Esophagus squamous epithelium (tissue), 4 donors: ENCODE data around the gene AAMDC.

Experiments used
- POLR2A ChIP-seq, 4 donors: fragments of 450-650 bp; IDR thresholded peaks; one replicate each; pipeline ENCODE4 v1.6.1; 2017; ENCODE audit warnings: antibody characterized with exemption in 4 of 4, mild to moderate bottlenecking in 4 of 4, moderate library complexity in 3 of 4
- TF ChIP-seq, protein P1 (sequence below), 6 experiments: fragments of 450-650 bp in 4 of 6; fragments of 200-600 bp in 2 of 6; sonication (generic) in 2 of 6; IDR thresholded peaks; one replicate each; pipeline ENCODE4 v1.5.1; 2016 to 2019; ENCODE audit warnings: antibody characterized with exemption in 6 of 6, mild to moderate bottlenecking in 4 of 6, moderate library complexity in 4 of 6

DNA sequence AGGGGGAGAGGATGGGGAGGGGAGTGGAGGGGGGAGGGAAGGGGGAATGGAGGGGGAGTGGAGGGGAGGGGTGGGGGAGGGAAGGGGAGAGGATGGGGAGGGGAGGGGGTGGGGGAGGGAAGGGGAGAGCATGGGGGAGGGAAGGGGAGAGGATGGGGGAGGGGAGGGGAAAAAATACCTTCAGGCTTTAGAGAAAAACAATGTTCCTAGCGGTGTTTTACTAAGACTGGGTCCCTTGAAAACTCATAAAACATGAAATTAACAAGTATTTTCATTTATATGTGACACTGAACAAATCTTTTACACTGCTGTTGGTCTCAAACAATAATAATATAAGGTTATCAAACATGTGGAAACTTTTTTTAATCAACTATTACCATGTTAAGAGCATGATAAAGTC lies 42.8 kb upstream of the AAMDC start:
- no peak for TF ChIP-seq POLR2A (IDR thresholded peaks at IDR 0.05)
- TF ChIP-seq, protein P1, sequence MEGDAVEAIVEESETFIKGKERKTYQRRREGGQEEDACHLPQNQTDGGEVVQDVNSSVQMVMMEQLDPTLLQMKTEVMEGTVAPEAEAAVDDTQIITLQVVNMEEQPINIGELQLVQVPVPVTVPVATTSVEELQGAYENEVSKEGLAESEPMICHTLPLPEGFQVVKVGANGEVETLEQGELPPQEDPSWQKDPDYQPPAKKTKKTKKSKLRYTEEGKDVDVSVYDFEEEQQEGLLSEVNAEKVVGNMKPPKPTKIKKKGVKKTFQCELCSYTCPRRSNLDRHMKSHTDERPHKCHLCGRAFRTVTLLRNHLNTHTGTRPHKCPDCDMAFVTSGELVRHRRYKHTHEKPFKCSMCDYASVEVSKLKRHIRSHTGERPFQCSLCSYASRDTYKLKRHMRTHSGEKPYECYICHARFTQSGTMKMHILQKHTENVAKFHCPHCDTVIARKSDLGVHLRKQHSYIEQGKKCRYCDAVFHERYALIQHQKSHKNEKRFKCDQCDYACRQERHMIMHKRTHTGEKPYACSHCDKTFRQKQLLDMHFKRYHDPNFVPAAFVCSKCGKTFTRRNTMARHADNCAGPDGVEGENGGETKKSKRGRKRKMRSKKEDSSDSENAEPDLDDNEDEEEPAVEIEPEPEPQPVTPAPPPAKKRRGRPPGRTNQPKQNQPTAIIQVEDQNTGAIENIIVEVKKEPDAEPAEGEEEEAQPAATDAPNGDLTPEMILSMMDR (IDR thresholded peaks at IDR 0.05): no peak
